HG03103 (cell line): ENCODE data around the gene SRGN.
"Not testable (repeated sequence)": the region's sequence is repeated elsewhere in the genome, so short reads cannot be mapped to it uniquely, and the experiment has no call there.

Experiments used
- ATAC-seq: cut with Tn5 transposase; IDR thresholded peaks from one replicate; pipeline ENCODE4 v1.9.1; 2021; ENCODE audit warnings: low read depth; ENCODE audit not compliant: unreplicated experiment

SRGN gene

DNA sequence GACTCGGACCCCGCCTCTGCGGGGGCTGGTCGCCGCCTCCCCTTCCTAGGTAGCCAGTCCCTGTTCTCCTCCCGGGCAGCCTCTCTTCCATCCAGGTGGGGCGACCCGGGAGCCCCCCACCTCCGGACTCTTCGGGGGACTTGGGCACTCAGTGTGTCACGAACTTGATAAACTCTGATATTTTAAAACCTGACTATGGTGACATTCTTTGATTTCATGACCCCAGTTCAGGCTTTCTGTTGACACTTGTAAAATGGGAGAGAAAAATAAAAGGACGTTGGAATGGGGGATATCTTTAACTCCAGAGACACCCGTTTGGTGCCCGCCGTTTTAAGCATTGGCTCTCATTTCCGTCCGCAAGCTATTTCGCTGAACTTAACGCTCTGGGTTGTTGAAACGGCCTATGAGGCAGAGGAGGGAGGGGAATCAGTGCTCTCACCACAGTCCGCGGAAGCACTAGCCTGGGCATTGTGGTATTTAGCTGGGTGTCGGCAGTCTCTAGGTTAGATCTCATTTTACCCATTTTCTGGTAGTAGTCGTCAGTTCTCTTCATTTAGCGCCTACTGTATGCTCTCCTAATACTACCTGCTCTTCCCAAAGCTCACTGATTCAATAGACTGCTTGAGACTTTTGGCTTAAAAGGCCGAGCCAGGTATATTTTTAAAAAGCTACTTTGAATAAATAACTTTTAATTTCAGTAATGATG lies 36.8 kb downstream of the SRGN start:
- peak; percentile 15 for ATAC-seq

DNA sequence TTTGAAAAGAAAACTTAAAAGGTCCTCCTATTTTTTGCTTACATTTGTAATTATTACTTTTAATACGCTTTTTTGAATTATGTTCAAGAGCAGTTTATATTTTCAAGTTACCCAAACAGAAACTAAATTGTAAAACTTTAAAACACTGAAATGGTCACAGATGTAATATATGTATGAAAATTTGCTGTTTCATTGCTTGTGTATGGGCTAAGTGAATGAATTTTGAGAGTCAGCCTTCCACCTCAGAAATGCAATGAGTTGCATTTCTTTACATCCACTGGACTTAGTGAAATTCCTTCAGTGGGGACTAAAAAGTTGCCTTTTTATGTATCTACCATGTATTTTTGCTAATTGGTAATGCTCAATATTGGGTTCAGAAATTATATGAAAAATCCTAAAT lies 37.7 kb downstream of the SRGN start:
- no peak for ATAC-seq

DNA sequence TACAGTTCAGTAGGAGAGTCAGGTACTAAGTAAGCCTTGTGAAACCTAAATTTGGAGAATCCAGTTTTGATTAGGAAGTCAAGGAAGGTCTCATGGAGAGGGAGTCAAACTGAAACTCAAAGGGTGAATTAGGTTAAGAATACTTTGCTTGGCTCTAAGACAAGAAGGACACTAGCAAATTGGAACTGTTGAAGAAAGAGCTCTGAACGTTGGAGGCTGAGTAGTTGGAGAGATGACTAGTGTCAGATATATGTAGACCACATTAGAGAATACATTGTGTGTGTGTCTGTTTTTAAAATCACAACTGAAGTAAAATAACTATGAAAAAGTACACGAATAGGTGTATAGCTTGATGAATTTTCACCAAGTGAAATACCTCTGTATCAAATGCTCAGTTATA lies 42.3 kb downstream of the SRGN start:
- ATAC-seq = no peak

DNA sequence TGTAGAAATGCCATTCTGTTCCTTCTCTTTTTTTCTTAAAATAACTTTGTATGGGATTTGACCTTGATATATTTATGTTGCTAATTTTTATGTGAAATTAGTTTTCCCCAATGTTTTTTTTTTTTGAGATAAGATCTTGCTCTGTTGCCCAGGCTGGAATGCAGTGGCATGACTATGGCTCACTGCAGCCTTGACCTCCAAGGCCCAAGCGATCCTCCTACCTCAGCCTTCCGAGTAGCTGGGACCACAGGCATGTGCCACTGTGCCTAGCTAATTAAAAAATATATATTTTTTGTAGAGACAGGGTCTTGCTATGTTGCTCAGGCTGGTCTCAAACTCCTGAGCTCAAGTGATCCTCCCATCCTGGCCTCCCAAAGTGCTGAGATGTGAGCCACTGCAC lies 52.1 kb downstream of the SRGN start:
- ATAC-seq = no peak

DNA sequence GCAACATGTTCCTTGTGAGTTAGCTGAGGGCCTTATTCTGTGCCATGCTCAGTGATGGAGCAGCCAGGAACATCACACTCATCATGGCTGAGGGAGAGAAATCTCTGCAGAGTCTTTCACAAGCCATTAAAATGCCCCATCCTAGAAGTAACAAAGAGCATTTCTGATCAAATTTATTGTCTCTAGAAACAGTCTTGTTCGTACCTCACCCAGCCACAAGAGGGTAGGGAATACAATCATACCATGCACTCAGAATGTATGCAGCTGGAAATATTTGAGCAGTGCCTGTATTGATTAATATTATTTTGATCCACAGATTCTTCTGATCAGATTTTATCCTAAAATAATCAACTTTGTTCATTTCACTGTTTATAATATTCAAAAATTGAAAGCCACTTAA lies 53.4 kb downstream of the SRGN start:
- ATAC-seq = no peak

DNA sequence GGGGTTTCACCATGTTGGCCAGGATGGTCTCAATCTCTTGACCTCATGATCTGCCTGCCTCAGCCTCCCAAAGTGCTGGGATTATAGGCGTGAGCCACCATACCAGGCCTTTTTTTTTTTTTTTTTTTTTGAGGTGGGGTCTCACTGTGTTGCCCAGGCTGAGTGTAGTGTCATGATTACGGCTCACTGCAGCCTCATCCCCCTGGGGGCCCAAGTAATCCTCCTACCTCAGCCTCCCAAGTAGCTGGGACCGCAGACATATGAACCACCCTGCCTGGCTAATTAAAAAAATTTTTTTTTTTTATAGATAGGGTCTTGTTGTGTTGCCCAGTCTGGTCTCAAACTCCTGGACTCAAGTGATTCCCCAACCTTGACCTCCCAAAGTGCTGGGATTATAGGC lies 54.2 kb downstream of the SRGN start:
- ATAC-seq = not testable (repeated sequence)

DNA sequence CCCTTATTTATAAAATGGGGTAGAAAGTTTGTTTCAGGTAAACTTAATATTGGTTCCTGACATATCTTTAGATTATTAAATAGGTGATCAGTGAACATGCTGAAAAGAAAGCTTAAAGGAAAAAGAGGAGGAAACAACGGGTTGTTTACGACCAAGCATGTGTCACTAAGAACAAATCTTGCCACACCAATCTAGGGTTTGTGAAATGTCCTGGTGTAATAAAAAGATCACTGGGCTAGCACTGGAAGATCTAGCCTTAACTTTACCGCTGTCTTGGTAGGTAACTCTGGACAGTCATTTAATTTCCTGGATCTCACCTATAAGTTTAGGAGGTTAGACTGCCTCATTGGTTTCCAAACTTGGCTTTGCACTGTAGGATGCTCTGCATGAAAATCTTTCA lies 55.1 kb downstream of the SRGN start:
- ATAC-seq = no peak

DNA sequence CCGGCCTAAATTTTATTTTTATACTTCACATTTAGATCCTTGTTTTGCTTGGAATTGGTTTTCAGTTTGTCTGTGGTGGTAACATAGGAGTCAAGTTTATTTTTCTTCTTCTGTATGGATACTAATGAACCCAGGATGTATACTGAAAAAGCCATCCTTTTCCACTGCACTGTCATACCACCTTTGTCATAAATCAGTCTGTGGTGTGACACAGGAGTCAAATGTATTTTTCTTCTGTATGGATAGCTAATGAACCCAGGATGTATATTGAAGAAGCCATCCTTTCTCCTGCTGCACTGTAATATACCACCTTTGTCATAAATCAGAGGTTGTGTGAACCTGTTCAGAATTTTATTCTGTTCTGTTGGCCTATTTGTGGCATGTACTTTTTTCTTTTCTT lies 57.4 kb downstream of the SRGN start:
- no peak for ATAC-seq

DNA sequence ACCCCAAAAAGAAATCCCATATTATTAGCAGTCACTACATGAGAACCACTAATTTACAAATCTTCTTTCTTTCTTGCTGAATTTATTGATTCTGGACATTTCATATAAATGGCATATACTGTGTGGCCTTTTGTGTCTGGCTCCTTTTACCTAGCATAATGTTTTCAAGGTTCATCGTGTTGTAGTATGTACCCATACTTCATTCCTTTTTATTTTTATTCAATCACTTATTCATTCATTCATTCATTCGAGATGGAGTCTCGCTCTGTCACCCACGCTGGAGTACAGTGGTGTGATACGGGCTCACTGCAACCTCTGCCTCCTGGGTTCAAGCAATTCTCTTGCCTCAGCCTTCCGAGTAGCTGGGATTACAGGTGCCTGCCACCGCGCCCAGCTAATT lies 58.0 kb downstream of the SRGN start:
- ATAC-seq = no peak

DNA sequence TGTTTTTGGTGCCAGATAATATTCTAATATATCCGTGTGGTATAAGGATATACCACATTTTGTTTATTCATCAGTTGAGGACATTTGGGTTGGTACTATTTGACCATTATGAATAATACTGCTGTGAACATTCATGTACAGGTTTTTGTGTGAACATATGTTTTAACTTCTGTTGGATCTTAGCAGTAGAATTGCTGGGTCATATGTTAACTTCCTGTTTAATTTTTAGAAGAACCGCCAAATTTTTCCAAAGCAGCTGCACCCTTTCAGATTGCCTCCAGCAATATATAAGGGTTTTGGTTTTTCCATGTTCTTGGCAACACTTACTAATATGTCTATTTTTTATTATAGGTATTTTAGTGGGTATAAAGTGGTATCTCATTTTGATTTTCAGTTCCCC lies 58.9 kb downstream of the SRGN start:
- ATAC-seq = no peak

DNA sequence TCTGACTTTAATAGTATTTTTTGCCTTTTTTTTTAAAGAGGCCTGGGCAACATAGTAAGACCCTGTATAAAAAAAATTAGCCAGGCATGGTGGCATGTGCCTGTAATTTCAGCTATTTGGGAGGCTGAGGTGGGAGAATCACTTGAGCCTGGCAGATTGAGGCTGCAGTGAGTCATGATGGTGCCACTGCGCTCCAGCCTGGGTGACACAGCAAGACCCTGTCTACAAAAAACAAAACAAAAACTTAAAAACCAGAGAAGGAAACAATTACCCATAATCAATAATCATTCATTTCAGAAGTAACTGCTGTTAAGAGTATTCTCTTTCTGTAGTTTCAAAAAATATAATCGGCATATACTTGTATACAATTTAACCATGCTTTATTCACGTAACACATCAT lies 64.1 kb downstream of the SRGN start:
- ATAC-seq = no peak

DNA sequence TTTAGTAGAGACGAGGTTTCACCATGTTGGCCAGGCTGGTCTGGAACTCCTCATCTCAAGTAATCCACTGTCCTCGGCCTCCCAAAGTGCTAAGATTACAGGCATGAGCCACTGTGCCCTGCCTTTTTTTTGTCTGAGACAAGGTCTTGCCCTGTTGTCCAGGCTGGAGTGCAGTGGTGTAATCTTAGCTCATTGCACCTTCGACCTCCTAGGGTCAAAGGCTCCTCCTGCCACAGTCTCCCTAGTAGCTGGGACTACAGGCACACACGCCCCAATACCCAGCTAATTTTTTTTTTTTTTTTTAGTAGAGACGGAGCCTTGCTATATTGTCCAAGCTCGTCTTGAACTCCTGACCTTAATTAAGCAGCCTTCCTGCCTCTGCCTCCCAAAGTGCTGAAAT lies 65.3 kb downstream of the SRGN start:
- no peak for ATAC-seq
